ENCODE measurements around the gene BCKDHB.

- no peak for TF ChIP-seq USF2 (CRISPR knock-in tag; IDR thresholded peaks at IDR 0.05)
- no peak for TF ChIP-seq CTCF (IDR thresholded peaks at IDR 0.05)
- TF ChIP-seq ATF2 (CRISPR knock-in tag; IDR thresholded peaks at IDR 0.05; ENCODE audit: borderline replicate concordance, low read depth), result no peak
- TF ChIP-seq JUN (CRISPR knock-in tag; IDR thresholded peaks at IDR 0.05), result no peak
- no peak for TF ChIP-seq ZNF317 (CRISPR knock-in tag; IDR thresholded peaks at IDR 0.05; ENCODE audit: borderline replicate concordance, low read depth)
- no peak for TF ChIP-seq MXD4 (CRISPR knock-in tag; IDR thresholded peaks at IDR 0.05; ENCODE audit: borderline replicate concordance)
- no peak for TF ChIP-seq ZNF396 (CRISPR knock-in tag; IDR thresholded peaks at IDR 0.05; ENCODE audit: borderline replicate concordance)
- no peak for TF ChIP-seq FOXK1 (CRISPR knock-in tag; IDR thresholded peaks at IDR 0.05)
- no peak for TF ChIP-seq NR1H2 (CRISPR knock-in tag; IDR thresholded peaks at IDR 0.05)
- TF ChIP-seq ZNF263 (CRISPR knock-in tag; IDR thresholded peaks at IDR 0.05; ENCODE audit: low read depth), result no peak
- TF ChIP-seq ETV6 (CRISPR knock-in tag; IDR thresholded peaks at IDR 0.05), result no peak
Observed at GRCh38 chr6:80151635-80152034, 45.2 kb downstream of the BCKDHB start.

Data from WTC11 (cell line).